Naive thymus-derived CD8-positive, alpha-beta T cell (primary cell): ENCODE results near the gene ATP10B. TPM values are rescaled to one million over a fixed set of nuclear protein-coding genes. Genes with fewer than 3 reads are reported as not detected.

Source experiments
- ATAC-seq, 2 donors: fragments of 150-1000 bp; cut with Tn5 transposase in 1 of 2; sonication (Bioruptor Pico), chemical (Tn5 transposase) in 1 of 2; 1 replicate in 1 of 2; 2 replicates in 1 of 2; pipeline ENCODE4 v1.10.0; 2021; ENCODE audit warnings: mild to moderate bottlenecking in 2 of 2, moderate library complexity in 2 of 2
- POLR2A ChIA-PET: fragments of 350-600 bp; sonication (Branson Sonifier 250); formaldehyde crosslinking; loops from one replicate; lab custom pipeline; 2021; ENCODE audit warnings: antibody characterized with exemption; lab: Charles Lee
- DNase-seq, 10 donors: peaks; one replicate each; pipeline versions ENCODE4 v3.0.0 to v3.0.0-alpha.2; 2020 to 2022
- H3K27ac Mint-ChIP-seq, 10 donors: one replicate each; pipeline ENCODE4 v1.8.0; 2020 to 2022; ENCODE audit warnings: mild to moderate bottlenecking in 10 of 10, mixed read lengths in 10 of 10, moderate library complexity in 4 of 10, inconsistent platforms in 1 of 10
- H3K27me3 Mint-ChIP-seq, 5 donors: one replicate each; pipeline ENCODE4 v1.8.0; 2021 to 2022; ENCODE audit warnings: mixed read lengths in 5 of 5
- H3K36me3 Mint-ChIP-seq, 3 donors: one replicate each; pipeline ENCODE4 v1.8.0; 2020 to 2022; ENCODE audit warnings: mixed read lengths in 3 of 3, mild to moderate bottlenecking in 2 of 3, inconsistent platforms in 1 of 3
- H3K4me1 Mint-ChIP-seq, 4 donors: one replicate each; pipeline ENCODE4 v1.8.0; 2021 to 2022; ENCODE audit warnings: mixed read lengths in 4 of 4
- H3K4me3 Mint-ChIP-seq, 10 donors: one replicate each; pipeline ENCODE4 v1.8.0; 2020 to 2022; ENCODE audit warnings: mild to moderate bottlenecking in 10 of 10, mixed read lengths in 10 of 10, moderate library complexity in 6 of 10, inconsistent platforms in 1 of 10
- H3K9me3 Mint-ChIP-seq, 9 donors: one replicate each; pipeline ENCODE4 v1.8.0; 2020 to 2022; ENCODE audit warnings: mixed read lengths in 9 of 9, mild to moderate bottlenecking in 3 of 9, inconsistent platforms in 1 of 9, moderate library complexity in 1 of 9
- polyA plus RNA-seq, 3 donors: library from polyadenylated mRNA; unstranded; fragments of 300-500 nt; fragmentation: Illumina TruSeq; gene quantifications; one replicate each; pipeline ENCODE4 v1.2.3, GENCODE V29; 2021
- total RNA-seq, 8 experiments: library from RNA in 2 of 8; stranded (reverse) in 2 of 8; gene quantifications; one replicate each; pipeline ENCODE4 v1.2.3 and lab custom pipeline; 2021 to 2026

Gene ATP10B
- total and polyA plus RNA-seq, 5 experiments from 2014 or later, result not detected

DNA sequence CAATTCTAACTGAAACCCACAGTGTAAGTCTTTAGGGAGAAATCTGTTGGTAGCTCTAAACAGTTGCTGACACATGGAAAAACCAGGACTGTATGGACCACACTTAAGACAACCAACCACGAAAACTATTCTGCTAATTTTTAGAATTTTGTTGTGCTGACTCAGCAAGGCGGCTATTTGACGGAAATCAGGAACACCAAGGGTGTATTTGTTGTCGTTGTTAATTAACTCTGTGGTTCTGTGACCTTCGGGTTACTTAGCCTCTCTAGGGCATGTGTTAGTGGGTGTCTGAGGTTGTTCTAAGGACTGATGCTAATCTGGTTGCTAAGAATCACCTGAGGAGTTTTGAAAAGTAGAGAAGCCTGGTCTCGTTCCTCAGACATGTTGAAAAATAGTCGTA is 79.2 kb downstream of the ATP10B start:
- Mint-ChIP-seq H3K36me3 (no peaks in the 10 kb centered on the region), H3K4me1 (no peaks in the 10 kb centered on the region), H3K27ac (no peak overlapping the region), H3K9me3 (no peaks in the 10 kb centered on the region), H3K4me3 (no peak overlapping the region), H3K27me3 (peaks cover 3 to 20% (median 4%) of the 10 kb centered on the region in 5 donors)
- DNase-seq (no peak), ATAC-seq (no peak)
- POLR2A ChIA-PET, result no interaction called here

DNA sequence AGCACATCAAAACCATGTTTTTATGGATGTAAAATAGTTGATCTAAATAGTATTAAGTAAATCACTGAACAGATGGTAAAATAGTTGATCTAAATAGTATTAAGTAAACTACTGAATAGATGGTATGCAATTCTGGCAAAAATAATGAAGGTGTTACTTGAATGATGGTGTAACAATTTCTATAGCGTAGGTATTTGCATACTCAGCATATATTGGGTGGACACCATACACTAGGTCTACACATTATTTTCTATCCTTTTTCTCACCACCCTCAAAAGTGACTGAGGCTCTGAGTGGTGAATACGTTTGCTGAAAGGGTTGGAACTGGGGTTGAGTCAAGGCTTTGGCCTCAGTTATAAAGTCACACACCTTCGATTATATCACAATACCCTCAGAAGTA is 81.3 kb downstream of the ATP10B start:
- Mint-ChIP-seq H3K4me3 (no peak overlapping the region), H3K9me3 (no peaks in the 10 kb centered on the region), H3K27ac (no peak overlapping the region), H3K4me1 (no peaks in the 10 kb centered on the region), H3K36me3 (no peaks in the 10 kb centered on the region), H3K27me3 (peaks cover 0 to 4% (median under 1%) of the 10 kb centered on the region in 5 donors)
- POLR2A ChIA-PET, result no interaction called here
- ATAC-seq (no peak), DNase-seq (no peak)

DNA sequence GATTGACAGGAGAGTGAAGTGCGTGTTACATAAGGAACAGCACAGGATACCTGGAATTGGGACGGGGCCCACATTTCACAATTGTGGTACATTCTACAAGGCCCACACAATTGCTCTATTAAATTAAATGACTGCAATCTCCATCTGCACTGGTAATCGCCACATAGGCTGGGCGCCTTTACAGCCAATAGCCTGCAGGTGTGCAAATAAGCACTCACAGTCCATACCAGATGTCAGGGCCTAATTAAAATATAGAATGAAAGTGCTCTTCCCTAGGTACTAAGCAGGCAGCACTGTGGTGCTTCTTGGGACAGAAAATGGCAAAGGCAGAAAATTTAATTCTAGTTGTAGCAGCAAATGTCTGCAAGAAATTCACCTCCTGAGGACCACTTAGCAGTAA is 82.7 kb downstream of the ATP10B start:
- DNase-seq (no peak), ATAC-seq (no peak)
- peaks cover 0 to 6% (median 0%) of the 10 kb centered on the region in 5 donors for H3K27me3 Mint-ChIP-seq
- H3K4me1 Mint-ChIP-seq, result no peaks in the 10 kb centered on the region
- POLR2A ChIA-PET, result no interaction called here
- peaks cover 0 to 2% (median 0%) of the 10 kb centered on the region in 9 donors for H3K9me3 Mint-ChIP-seq
- no peaks in the 10 kb centered on the region for H3K36me3 Mint-ChIP-seq
- H3K4me3 Mint-ChIP-seq, result no peak overlapping the region
- no peak overlapping the region for H3K27ac Mint-ChIP-seq

GRCh38 chr5:160767062-160767461 is 84.9 kb downstream of the ATP10B start:
- H3K4me3 Mint-ChIP-seq, result no peak overlapping the region
- H3K27me3 Mint-ChIP-seq, result peaks cover 0 to 8% (median 2%) of the 10 kb centered on the region in 5 donors
- ATAC-seq (no peak), DNase-seq (no peak)
- POLR2A ChIA-PET, result no interaction called here
- no peaks in the 10 kb centered on the region for H3K36me3 Mint-ChIP-seq
- no peak overlapping the region for H3K27ac Mint-ChIP-seq
- peaks cover 0 to 11% (median 2%) of the 10 kb centered on the region in 9 donors for H3K9me3 Mint-ChIP-seq
- H3K4me1 Mint-ChIP-seq, result no peaks in the 10 kb centered on the region

GRCh38 chr5:160760008-160760407 is 92.0 kb downstream of the ATP10B start:
- H3K9me3 Mint-ChIP-seq, result peaks cover 0 to 15% (median 5%) of the 10 kb centered on the region in 9 donors
- no peak for ATAC-seq
- peaks cover 0 to 1% (median 0%) of the 10 kb centered on the region in 3 donors for H3K36me3 Mint-ChIP-seq
- POLR2A ChIA-PET, result no interaction called here
- H3K4me1 Mint-ChIP-seq, result no peaks in the 10 kb centered on the region
- no peak overlapping the region for H3K27ac Mint-ChIP-seq
- H3K27me3 Mint-ChIP-seq, result peaks cover 0 to 8% (median 3%) of the 10 kb centered on the region in 5 donors
- no peak for DNase-seq
- no peak overlapping the region for H3K4me3 Mint-ChIP-seq

- POLR2A ChIA-PET, result no interaction called here
- H3K9me3 Mint-ChIP-seq, result peaks cover 0 to 14% (median 3%) of the 10 kb centered on the region in 9 donors
- no peak overlapping the region for H3K4me3 Mint-ChIP-seq
- peaks cover 0 to 1% (median 0%) of the 10 kb centered on the region in 3 donors for H3K36me3 Mint-ChIP-seq
- no peak for ATAC-seq
- no peak for DNase-seq
- no peaks in the 10 kb centered on the region for H3K4me1 Mint-ChIP-seq
- peaks cover 0 to 6% (median 0%) of the 10 kb centered on the region in 5 donors for H3K27me3 Mint-ChIP-seq
- no peak overlapping the region for H3K27ac Mint-ChIP-seq
Measured at GRCh38 chr5:160757194-160757593, 94.8 kb downstream of the ATP10B start.

DNA sequence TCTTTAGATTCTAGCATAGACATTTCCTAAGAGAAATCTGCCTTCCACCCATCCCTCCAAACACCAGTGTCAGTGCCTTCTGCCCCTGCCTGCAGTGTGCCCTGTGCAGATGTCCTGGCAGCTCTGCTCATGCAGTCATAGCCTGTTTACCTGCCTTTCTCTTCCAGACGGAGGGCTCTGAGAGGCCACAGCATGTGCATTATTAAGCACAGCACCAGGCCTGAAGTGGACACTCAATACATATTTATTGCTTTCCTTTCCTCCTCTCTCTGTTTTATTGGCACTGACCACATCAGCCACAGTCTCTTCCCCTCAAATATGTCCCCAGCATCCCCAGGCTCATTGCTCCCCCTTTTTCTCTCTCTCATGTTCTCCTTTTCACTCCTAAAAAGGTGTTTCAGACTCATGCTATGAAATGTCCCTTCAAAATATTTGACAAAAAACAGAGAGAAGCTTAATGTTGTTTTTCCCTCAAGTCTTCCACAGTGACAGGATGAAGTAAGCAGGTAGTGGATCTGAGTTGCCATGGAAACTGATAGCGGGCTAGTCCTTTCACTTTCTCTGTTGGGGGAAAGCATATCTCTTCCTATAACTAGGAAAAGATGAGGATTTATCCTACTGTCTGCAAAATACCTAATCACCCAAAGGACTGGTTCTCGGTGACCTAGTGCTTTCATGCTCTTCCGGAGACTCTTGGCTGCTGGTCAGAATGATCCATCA is 100.9 kb downstream of the ATP10B start:
- H3K4me3 Mint-ChIP-seq, result no peak overlapping the region
- ATAC-seq (no peak), DNase-seq (no peak)
- peaks cover 0 to under 1% (median 0%) of the 10 kb centered on the region in 3 donors for H3K36me3 Mint-ChIP-seq
- no peak overlapping the region for H3K27ac Mint-ChIP-seq
- peaks cover 0 to 2% (median under 1%) of the 10 kb centered on the region in 9 donors for H3K9me3 Mint-ChIP-seq
- peaks cover 0 to 13% (median 0%) of the 10 kb centered on the region in 4 donors for H3K4me1 Mint-ChIP-seq
- peaks cover 0 to 21% (median 2%) of the 10 kb centered on the region in 5 donors for H3K27me3 Mint-ChIP-seq
- POLR2A ChIA-PET, result no interaction called here

GRCh38 chr5:160749682-160750081 is 102.3 kb downstream of the ATP10B start:
- ATAC-seq (no peak), DNase-seq (no peak)
- POLR2A ChIA-PET, result no interaction called here
- H3K27ac Mint-ChIP-seq, result no peak overlapping the region
- peaks cover 0 to 21% (median 0%) of the 10 kb centered on the region in 5 donors for H3K27me3 Mint-ChIP-seq
- no peak overlapping the region for H3K4me3 Mint-ChIP-seq
- H3K9me3 Mint-ChIP-seq, result no peaks in the 10 kb centered on the region
- H3K36me3 Mint-ChIP-seq, result no peaks in the 10 kb centered on the region
- H3K4me1 Mint-ChIP-seq, result peaks cover 0 to 13% (median 0%) of the 10 kb centered on the region in 4 donors

DNA sequence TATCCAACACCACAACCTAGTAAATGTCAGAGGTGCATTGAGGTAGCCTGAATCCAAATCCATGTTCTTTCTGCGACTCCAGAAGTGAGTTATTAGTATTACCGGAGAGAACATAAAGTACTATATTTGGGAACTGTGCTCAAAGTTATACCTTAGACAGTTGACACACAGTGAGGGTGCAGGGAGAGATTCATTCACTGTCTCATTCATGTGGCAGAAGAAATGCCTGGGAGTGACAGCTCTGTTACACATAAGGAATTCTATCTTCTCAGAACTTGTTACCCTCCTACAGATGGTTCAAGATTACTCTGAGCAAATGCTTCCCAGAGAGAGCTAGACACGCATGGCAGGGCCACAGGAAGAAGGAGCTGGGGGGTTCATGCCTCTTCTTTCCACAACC is 103.0 kb downstream of the ATP10B start:
- no peak for DNase-seq
- H3K4me1 Mint-ChIP-seq, result peaks cover 0 to 13% (median 0%) of the 10 kb centered on the region in 4 donors
- POLR2A ChIA-PET, result no interaction called here
- peak overlapping the region in 1 of 10 donors; percentile 35 for H3K27ac Mint-ChIP-seq
- no peaks in the 10 kb centered on the region for H3K9me3 Mint-ChIP-seq
- no peak for ATAC-seq
- H3K4me3 Mint-ChIP-seq, result no peak overlapping the region
- H3K27me3 Mint-ChIP-seq, result peaks cover 0 to 21% (median 0%) of the 10 kb centered on the region in 5 donors
- H3K36me3 Mint-ChIP-seq, result no peaks in the 10 kb centered on the region

GRCh38 chr5:160747987-160748386 is 104.0 kb downstream of the ATP10B start:
- no peak for ATAC-seq
- Mint-ChIP-seq H3K27ac (no peak overlapping the region), H3K4me1 (peaks cover 0 to 13% (median 0%) of the 10 kb centered on the region in 4 donors), H3K36me3 (no peaks in the 10 kb centered on the region), H3K27me3 (peaks cover 0 to 21% (median 0%) of the 10 kb centered on the region in 5 donors), H3K4me3 (no peak overlapping the region), H3K9me3 (no peaks in the 10 kb centered on the region)
- no peak for DNase-seq
- POLR2A ChIA-PET, result interaction anchor here (0.7 kb wide), 2 partner anchors 9 to 23 kb away, joined by 3 to 4 read pairs; no protein-coding TSS in a partner anchor

- DNase-seq (no peak), ATAC-seq (no peak)
- Mint-ChIP-seq H3K4me3 (no peak overlapping the region), H3K27me3 (peaks cover 0 to 21% (median 0%) of the 10 kb centered on the region in 5 donors), H3K36me3 (no peaks in the 10 kb centered on the region), H3K27ac (no peak overlapping the region), H3K4me1 (peaks cover 0 to 13% (median 0%) of the 10 kb centered on the region in 4 donors), H3K9me3 (no peaks in the 10 kb centered on the region)
- POLR2A ChIA-PET, result interaction anchor here (0.7 kb wide), 2 partner anchors 9 to 24 kb away, joined by 3 to 4 read pairs; no protein-coding TSS in a partner anchor
Measured at GRCh38 chr5:160747559-160747958, 104.5 kb downstream of the ATP10B start.

DNA sequence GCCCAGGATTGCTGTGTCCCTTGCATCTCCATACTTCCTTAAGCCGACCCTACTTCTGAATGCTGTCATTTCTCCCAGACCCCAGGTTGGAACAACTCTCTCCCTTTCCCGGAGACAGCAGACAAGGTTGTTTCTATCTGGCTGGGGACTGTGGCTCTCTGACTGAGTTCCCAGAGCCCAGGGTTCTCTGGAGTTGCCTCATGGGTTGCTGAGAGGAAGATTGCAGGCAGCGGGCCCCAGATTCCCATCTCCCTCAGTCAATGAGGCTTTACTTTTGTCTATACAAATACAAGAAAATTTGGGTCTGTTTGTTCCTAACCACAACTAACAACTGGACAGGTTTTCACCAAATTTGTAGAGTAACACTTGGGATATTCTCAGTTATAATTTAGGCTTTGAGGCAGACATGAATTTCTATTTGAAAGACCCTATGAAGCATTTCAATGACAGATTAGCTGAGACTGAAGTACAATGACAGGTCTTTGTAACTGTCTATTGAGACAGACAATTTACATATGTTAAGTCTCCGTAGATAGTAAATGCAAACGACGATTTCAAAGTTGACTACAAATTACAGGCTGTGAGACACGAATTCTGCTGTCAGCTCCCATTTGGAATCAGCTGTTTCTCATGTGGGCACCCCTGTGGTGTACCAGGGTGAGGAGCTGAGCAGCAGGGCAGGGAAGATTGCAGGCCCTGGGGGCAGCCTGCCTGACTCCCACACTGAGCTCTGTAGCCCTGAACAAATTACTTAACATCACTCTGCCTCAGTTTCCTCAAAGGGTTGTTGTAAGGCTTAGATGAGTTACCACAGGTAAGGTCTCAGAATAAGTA is 107.5 kb downstream of the ATP10B start:
- no peak overlapping the region for H3K27ac Mint-ChIP-seq
- no peaks in the 10 kb centered on the region for H3K9me3 Mint-ChIP-seq
- DNase-seq (no peak), ATAC-seq (no peak)
- peaks cover 0 to 13% (median 0%) of the 10 kb centered on the region in 4 donors for H3K4me1 Mint-ChIP-seq
- H3K4me3 Mint-ChIP-seq, result no peak overlapping the region
- H3K36me3 Mint-ChIP-seq, result no peaks in the 10 kb centered on the region
- POLR2A ChIA-PET, result no interaction called here
- peaks cover 0 to 9% (median 0%) of the 10 kb centered on the region in 5 donors for H3K27me3 Mint-ChIP-seq

DNA sequence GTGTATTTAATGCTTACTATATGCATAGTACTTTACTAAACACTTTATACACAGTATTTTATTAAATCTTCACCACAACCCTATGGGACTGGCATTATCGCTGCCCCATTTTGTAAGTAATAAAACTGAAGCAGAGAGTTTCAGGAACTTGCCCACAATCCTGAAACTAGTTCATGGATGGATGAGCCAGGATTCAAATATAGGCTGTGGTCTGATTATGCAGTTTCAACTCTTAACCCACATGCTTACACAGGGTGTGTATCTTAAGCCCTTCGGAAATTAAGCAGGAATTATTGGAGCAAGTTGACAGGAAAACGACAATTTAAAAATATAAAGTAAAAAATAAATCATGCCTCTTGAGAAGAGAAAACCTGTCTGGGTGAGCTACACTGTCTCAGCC is 109.0 kb downstream of the ATP10B start:
- ATAC-seq, result no peak
- no peak for DNase-seq
- POLR2A ChIA-PET, result no interaction called here
- H3K4me1 Mint-ChIP-seq, result peaks cover 0 to 9% (median 0%) of the 10 kb centered on the region in 4 donors
- peaks cover 0 to 5% (median 0%) of the 10 kb centered on the region in 5 donors for H3K27me3 Mint-ChIP-seq
- no peaks in the 10 kb centered on the region for H3K36me3 Mint-ChIP-seq
- no peak overlapping the region for H3K4me3 Mint-ChIP-seq
- no peaks in the 10 kb centered on the region for H3K9me3 Mint-ChIP-seq
- no peak overlapping the region for H3K27ac Mint-ChIP-seq
